Fibroblast of skin of back (primary cell): ENCODE measurements around the gene WDR64.

Experiments used
- DNase-seq: peaks from one replicate; pipeline ENCODE4 v3.0.0-alpha.2; 2013

Gene WDR64

DNA sequence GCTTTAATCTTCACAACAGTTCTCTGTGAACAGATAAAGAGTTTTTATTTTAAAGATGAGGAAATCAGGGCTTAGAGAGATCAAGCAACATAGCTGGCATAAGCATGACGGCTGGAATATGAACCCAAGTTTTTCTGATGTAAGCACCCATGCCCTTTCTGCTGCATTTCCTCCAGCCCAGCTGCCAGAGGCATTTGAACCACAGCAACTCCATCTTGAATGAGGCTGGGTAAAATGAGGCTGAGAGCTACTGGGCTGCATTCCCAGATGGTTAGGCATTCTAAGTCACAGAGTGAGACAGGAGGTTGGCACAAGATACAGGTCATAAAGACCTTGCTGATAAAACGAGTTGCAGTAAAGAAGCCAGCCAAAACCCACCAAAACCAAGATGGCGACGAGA is 90.0 kb downstream of the WDR64 start:
- DNase-seq: no peak

DNA sequence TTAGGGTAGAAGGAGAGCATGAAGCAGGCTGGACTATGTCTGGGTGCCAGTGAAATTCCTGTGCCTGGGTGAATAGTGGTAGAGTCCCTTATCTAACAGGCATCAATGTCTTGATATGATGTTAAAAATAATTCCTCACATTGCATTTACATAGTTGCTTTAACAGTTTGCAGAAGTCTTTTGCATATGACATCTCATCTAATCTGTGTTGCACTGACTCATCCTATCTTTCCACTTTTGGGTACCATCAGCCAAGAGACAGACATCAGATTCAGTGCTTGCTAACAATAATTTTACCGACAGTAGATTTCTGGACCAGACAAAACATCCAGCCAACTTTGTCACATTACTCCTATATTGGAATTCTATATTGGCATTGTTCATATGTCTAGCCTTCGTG is 92.5 kb downstream of the WDR64 start:
- DNase-seq: no peak

DNA sequence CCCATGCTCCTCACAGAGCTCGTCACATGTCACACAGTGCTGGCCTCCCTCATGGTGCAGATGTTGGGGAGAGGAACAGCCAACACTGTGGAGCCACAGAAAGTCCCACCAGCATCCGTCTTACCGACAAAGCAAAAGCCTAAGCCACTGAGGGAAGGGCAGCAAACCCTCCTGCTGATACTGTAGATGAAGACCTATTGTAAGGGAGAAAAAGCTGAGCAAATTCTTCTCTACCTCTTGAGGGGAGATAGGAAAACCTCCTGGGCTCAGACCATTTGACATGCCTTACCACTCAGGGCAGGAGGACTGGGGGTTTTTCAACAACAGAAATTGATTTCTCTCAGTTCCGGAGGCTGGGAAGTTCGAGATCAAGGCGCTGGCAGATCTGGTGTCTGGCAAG is 95.9 kb downstream of the WDR64 start:
- no peak for DNase-seq

DNA sequence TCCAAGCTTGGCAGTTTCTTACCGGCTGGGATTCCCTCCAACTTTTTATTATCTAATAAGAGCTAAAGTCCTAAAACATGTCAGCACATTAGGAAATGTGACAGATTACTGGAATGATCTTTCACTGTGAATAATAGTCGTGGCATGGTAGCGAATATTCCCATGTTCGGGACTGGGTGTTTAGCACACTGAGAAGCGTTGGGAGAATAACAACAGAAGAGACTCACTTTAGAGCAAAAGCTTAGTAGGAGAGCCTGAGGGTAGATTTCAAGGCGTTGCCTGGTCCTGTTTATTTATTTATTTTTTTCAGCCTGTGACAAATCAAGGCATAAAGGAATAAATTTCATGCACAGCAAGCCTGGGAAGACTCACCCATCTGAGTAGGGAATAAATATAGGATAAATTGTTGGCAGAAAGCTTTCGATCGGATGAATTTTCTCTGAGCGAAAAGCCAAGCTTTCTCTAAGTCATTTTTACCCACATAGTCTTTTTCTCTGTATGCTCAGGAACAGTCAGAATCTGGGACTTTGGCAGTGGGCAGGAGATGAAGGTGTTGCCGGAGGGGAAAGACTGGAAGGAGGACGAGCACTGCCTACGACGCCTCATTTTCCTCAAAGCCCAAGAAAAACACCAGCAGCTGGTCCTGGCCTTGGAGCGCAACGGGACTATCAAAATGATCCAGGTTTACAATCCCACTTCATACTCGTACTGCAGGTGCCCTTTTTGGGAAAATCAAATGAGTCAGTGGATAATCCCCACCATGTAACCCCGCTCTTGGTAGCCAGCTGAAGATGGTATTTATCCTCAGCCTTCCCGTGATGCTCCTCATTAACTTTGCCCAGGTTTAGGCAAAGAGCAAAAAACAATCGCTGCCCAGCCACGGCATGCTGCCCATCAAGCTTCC is 97.2 kb downstream of the WDR64 start:
- DNase-seq: no peak

DNA sequence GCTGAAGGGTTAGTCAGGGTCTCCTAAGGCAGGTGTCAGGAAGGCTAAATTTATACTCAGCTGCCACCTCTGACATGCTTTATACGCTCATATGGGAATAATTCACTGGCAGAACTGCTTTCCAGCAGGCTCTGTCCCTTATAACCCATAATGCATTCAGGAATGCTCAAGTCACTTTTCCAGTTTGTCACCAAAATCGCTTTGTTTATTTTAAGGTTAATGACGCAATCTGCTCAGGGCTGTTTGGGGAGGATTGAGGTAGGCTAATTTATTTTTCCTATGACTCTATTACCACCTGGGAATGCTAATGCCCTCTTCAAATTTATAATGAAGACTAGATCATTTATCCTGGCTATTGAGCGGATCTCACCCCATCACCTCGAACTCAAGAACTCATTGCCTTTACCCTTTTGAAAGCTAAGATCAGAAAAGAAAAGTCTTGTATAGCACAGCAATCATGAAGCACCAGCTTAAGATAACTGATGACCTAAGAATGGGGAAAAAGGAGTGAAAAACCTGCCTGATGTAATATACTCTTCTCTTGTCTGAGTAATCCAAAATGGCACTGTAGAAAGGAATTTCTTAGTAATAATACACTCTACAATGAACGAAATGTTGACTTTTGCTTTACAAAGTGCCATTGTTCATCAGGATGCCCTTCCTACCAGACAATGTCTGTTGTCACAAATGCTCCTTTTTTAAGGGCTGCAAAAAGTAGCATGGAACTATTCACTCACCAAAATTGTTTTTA is 98.0 kb downstream of the WDR64 start:
- no peak for DNase-seq

DNA sequence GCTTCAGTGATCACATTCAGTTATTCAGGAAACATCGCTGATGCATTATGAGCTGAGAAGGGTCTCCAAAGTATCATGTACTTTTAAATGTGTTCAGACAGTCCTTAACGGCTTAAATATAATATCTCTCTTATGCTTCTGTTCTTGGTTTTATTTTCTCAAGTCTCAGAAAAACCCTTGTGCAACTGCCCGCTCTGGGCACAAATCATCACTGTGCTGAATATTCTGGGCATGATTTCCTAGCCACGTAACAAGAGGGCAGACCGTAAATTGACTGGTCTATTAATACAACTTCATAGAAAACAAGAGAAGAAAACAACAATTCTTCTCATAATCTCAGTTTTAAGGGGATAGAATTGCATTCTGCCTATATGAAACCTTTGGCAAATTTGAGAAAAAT is 99.4 kb downstream of the WDR64 start:
- DNase-seq: no peak

DNA sequence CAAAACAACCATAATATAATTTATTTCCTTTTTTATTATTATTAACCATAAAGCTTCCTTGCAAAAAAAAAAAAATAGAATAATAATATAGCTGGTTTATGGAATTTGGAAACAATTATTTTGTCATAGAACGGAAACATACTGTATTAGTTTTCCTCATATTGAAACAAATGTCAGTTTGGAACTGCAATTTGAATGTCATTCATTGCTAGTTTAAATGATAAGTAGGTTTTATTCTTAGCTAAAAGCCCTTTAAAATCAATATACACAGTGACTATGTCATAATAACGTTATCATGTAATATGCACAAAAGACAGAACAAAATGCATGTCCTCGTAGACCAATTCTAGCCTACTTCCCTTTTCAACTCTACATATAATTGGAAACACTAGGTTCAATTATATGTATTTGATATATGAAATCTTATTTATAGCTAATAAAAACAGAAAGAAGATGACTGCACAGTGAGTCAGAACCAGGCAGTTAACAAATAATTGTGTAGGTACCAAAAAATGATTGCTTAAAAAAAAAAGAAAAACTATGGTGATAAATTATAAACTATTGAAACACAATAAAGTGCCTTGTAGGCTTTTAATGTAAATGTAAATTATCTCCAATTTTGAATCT is 110.7 kb downstream of the WDR64 start:
- DNase-seq: no peak

DNA sequence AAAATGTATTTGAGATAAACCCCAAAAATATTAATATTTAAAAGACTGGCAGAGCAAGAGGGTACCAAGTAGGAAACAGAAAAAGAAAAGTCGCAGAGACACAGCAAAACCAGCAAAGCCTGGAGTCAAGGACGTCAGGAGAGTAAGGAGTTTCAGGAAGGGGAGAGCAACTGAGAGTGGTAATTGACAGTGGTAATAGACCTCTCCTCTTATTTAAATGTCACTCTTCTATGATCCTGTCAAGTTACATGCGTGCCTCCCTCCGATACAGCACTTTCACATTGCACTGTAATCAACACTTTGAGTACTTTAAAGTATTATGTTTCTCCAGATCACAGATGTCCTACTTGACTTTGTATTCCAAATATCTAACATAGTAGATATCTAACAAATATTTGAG is 113.3 kb downstream of the WDR64 start:
- DNase-seq: no peak

DNA sequence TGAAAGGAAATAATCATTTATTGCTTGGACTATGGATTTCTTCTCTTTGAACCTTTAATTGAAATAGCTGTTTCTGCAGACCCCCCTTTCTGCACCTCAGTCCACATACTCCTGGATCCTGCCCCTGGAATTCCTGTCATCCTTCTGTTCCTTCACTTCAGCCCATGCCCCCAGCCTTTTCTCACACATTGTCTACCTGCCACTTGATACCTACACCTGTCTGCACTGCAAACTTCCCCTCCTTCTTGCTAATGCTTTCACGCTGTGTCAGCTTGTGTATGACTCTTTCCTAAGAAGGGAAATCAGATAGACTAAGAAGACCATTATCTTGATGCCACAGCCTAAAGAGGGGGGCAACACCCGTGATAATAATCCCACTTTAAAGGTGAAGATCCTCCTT is 115.7 kb downstream of the WDR64 start:
- no peak for DNase-seq

DNA sequence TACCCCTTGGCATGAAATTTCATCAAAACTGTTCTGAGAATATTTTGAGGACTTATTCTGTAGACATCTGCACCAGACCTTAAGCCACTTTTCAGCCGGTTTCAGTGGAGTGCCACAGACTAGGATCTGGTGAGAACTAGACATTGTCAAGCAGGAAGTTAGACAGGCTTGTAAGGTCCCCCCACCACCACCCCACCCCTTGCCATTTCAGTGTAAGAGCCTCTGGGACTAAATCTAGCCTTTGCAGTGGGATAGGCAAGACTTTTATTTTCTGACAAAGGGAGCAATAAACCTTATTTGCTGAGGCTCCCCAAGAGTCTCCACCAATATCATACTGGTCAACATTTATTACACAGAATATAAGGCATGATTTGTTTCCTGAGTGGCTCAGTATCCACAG is 118.0 kb downstream of the WDR64 start:
- DNase-seq: no peak

DNA sequence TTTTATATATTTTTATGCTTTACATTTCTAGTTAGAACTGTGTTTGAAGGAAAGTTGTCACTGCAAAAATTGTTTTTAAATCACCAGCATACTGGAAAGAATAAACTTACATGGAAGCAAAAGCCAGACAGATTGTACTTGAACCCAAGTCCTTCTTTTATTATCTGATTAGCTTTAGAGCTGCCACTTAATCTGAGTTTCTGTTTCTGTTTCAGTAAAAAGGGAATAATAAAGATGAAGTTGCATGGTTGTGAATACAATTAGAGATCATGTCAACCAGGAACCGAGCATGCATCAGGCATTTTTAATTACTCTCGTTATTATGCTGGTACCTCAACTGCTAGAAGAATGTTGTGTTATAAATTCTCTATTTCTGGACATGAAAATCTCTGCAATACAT is 119.0 kb downstream of the WDR64 start:
- no peak for DNase-seq

DNA sequence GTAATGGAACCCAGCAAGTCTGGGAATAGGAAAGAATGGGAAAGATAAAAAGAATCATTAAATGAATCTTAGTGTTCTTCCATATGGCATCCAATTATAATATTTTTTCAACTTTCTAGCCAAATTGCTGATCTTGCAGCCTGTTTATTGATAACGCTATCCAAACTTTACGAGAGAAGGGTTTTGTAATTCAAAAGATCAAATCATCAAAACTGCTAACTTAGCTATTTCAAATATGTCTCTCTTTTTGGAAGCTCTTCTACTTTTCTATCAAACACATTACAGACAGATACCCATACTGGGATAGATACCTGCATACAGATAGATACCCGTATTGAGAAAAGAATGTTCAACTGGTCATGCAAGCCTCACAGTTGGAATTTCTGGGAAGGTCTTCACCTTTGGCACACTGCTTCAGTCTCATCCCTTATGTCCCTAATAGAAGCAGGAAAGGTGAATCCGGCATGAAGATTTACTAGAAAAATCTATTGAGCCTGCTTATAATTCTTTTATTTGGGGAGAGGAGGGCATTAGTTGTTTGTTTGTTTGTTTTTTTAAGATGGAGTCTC is 120.9 kb downstream of the WDR64 start:
- DNase-seq: no peak

DNA sequence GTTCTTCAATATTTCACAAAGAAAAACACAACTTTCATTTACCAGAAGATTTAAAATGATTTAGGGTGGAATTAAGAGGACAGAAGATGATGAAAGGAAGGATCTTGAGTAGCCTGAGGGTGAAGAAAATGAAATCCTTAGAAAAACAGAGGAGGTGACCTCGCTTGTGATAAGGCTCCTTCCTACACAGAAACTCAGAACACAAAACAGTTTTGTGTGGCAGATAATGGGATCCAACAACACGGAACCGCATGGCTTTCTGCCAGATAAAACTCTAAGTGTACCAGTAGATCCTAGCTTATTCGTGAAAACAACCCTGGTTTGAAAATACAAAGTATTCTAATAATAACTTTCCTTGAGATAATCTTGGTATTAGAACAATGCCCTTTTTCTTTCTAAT is 121.9 kb downstream of the WDR64 start:
- no peak for DNase-seq

DNA sequence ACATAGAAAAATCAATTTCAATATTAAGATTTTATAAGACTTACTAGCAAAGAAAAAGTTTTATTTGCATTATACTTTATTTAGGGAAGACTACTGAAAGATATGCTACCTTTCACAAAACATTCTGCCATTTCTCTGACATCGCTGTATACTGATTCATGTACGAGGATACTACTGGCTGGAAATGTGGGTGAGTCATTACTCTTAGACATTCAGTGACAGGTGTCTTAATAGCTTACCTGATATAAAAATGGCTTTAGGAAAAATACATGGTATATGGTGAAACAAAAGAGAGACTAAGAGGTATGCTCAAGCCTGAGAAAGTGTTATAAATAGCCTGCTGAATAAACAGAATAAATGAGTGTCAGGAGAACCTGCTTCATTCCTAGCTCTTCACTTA is 122.9 kb downstream of the WDR64 start:
- no peak for DNase-seq

DNA sequence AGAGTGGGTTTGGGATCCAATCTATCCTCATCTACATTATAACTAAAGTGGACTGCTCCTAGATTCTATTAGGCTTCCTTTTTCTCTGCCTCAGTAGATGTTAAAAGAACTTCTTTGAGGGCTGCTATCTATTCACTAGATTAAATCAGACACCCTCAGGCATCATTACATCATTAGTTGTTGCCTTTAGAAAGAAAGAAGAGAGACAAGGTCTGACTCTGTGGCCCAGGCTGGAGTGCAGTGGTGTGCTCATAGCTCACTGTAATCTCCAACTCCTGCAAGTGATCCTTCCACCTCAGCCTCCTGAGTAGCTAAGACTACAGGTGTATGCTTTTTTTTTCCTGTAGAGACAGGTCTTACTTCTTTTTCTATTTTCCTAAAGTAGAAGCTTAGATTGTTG is 124.8 kb downstream of the WDR64 start:
- no peak for DNase-seq

DNA sequence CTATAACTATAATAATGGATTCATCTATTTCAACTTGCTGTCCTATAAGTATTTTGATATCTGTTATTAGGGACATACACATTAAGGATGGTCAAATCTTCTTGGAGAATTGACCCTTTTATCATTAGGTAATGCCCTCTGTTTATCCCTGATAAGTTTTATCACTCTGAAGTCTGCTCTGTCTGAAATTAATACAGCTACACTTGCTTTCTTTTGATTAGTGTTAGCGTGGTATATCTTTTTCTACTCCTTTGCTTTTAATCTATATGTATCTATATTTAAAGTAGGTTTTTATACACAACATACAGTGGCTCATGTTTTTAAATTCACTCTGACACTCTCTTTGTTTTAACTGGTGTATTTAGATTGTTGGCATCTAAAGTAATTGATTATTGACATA is 126.0 kb downstream of the WDR64 start:
- no peak for DNase-seq

DNA sequence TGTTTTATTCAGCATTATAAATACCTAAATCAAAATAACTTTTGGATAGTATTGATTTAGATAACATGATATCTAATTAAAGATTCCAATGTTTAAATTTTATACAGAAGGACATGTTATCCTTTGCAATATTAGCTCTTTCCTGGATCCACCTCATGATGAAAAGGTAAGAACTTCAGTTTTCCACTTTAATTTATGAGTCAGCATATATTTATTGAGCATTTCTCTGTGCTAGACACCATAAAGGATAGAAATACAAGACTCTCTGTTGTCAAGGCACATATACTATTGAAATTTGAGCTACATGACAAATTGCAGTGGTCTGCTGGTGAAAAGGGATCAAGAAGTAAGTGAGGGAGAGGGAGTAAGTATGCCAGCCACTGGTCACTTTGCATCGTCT is 127.8 kb downstream of the WDR64 start:
- no peak for DNase-seq

DNA sequence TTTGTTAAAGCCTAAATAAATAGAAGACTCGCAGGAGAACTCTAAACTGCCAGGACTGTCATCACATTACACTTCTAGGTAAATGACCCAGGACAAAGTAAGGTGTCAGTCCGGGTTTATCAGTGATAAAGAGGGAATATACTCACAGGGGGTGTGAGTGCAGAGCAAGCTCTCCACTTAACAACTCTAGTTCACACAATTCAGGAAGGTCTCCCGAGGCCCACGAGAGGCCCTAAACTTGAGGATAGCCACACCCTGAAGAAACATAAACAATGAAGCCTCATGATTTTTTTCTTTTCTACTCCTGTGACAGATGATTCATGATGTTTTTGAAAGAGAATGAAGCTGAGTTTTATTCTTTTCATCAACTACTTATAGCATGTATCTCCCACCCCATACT is 130.3 kb downstream of the WDR64 start:
- no peak for DNase-seq

DNA sequence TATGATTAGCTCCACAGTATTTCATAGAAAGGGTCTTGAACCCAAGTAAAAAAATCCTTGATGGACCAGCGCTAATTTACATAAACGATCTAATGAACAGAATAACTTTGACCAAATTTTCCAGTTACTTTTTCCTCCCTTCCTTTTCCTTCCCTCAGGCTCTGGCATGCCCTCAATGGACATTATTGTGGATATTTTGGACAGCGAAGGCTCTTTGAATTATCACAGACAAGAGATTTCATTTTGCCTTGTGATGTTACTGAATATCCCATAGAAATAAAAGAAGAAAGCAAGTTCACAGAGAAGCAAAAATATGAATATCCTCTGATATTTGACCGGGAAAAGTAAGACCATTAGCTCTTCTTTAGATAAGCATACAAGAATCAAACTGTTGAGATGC is 135.6 kb downstream of the WDR64 start:
- DNase-seq: no peak

DNA sequence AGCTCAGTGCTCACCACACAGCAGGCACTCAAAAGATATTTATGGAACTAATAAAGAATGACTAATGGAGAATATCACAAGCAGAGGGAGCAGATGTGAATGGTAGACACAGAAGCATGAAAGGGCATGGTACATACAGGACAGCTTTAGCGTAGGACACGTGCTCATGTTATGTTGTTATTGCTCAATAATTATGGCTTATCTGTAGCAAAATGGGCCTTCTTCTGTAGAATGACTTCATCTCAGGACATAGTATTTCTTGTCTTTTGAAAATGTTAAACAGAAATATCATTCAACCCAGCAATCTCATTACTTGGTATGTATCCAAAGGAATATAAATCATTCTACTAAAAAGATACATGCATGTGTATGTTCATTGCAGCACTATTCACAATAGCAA is 137.0 kb downstream of the WDR64 start:
- no peak for DNase-seq

DNA sequence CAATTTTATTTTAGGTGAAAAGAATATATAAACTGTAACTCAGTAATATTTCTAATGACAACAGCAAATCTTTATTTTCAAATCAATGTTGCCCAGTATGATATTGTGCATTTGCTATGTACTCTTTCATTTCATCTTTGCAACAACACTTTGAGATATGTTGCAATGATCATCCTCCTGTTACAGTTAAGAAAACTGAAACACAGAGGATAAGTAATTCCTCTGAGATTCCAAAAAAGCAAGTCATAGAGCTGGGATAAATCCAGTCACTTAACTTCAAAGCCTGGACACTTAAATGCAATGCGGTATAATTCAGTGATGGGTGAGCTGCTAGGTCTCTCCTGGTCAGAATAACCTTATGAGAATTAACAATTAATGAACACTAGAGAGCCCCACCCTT is 147.3 kb downstream of the WDR64 start:
- no peak for DNase-seq

DNA sequence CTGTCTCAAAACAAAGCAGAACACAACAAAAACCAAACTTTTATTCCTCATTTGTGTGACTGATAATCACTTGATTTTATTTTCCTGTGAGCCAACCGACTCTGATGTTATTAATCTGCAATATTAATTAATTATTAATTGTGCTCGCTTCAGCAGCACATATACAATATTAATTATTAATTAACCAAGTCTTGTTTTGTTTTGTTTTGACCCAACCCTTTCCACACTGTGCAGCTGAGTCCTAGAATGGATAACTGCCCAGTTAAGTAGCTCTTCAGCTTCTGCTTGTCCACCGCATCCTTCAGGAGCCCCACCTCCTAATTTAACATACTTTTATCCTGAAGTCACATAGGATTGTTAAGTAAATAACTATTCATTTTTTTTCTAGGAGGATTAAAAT is 148.6 kb downstream of the WDR64 start:
- no peak for DNase-seq

DNA sequence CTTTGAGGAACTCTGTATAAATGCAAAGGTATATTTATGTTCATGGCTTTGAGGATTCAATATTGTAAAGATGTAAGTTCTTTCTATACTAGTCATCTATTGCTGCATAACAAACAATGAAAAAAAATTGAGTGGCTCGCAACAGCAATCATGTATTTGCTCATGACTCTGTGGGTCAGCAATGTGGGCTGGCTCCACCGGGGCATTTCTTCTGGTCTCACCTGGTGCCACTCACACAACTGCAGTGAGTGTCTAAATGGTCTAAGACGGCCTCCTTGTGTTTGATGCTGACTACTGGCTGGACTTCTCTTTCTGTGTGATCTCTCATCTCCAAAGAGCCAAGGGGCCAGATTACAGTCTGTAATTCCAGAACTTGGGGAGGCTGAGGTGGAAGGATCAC is 150.8 kb downstream of the WDR64 start:
- no peak for DNase-seq
